Calu3 (cell line): ENCODE measurements around the gene LYPD4. TPM values are rescaled to one million over a fixed set of nuclear protein-coding genes. Genes with fewer than 3 reads are reported as not detected.
A peak's percentile ranks its signal among the peaks of the same experiment; 100 is the strongest.

Experiments
- BruUV-seq: library from RNA; stranded (reverse); fragments of 400-500 nt; replicated peaks from 2 replicates; lab custom pipeline; 2021; lab: Mats Ljungman, UMichigan
- CTCF ChIA-PET: fragments of 300-600 bp; sonication (Branson Sonifier 250); formaldehyde crosslinking; loops from one replicate; lab custom pipeline; 2022; ENCODE audit warnings: antibody characterized with exemption; lab: Charles Lee
- DNase-seq: peaks from one replicate; pipeline ENCODE4 v3.0.0; 2022
- H3K27ac Mint-ChIP-seq: one replicate; pipeline ENCODE4 v1.8.0; 2022; ENCODE audit warnings: mixed read lengths; ENCODE audit not compliant: unreplicated experiment
- H3K27me3 Mint-ChIP-seq: one replicate; pipeline ENCODE4 v1.8.0; 2022; ENCODE audit warnings: mixed read lengths; ENCODE audit not compliant: unreplicated experiment
- H3K36me3 Mint-ChIP-seq: one replicate; pipeline ENCODE4 v1.8.0; 2022; ENCODE audit warnings: mild to moderate bottlenecking, moderate library complexity, mixed read lengths; ENCODE audit not compliant: insufficient read depth, unreplicated experiment
- H3K4me1 Mint-ChIP-seq: one replicate; pipeline ENCODE4 v1.8.0; 2022; ENCODE audit warnings: mild to moderate bottlenecking, low read depth, mixed read lengths; ENCODE audit not compliant: unreplicated experiment
- H3K4me3 Mint-ChIP-seq: one replicate; pipeline ENCODE4 v1.8.0; 2022; ENCODE audit warnings: mild to moderate bottlenecking, low read depth, moderate library complexity, mixed read lengths; ENCODE audit not compliant: unreplicated experiment
- H3K9me3 Mint-ChIP-seq: one replicate; pipeline ENCODE4 v1.8.0; 2022; ENCODE audit warnings: low read depth, mixed read lengths; ENCODE audit not compliant: unreplicated experiment
- intact Hi-C: fragments of 100-400 bp; cut with micrococcal nuclease; formaldehyde crosslinking; loops from one replicate; pipeline ENCODE4 v1.10.0; 2022; ENCODE audit not compliant: unreplicated experiment
- total RNA-seq: library from RNA; stranded (reverse); gene quantifications from 2 replicates; pipeline ENCODE4 v1.2.3, GENCODE V29; 2022
- TF ChIP-seq, protein P1 (sequence below): fragments of 200-600 bp; IDR thresholded peaks from one replicate; pipeline ENCODE4 v1.8.0; 2022; ENCODE audit warnings: antibody characterized with exemption; ENCODE audit not compliant: unreplicated experiment

LYPD4 gene
- total RNA-seq, 1 experiment from 2014 or later = not detected

DNA sequence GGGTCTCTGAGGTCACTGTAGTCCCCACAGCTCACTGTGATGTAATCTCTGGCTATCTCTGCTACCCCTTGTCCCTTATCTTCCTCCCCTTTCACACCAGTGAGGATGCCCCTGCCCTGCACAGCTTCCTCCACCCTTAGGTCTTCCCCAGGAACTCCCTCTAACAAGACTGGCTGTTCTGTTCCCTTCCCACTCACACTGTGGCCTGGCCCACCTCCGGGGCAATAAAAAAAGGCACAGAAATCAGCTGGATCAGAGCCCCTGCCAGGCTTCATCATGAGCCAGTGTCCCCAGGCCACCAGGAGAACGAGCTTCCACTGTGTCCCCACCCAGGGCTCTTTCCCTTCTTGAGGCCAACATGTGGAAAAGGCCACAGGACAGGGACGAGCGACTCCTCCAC lies 43.5 kb downstream of the LYPD4 start:
- TF ChIP-seq, protein P1, sequence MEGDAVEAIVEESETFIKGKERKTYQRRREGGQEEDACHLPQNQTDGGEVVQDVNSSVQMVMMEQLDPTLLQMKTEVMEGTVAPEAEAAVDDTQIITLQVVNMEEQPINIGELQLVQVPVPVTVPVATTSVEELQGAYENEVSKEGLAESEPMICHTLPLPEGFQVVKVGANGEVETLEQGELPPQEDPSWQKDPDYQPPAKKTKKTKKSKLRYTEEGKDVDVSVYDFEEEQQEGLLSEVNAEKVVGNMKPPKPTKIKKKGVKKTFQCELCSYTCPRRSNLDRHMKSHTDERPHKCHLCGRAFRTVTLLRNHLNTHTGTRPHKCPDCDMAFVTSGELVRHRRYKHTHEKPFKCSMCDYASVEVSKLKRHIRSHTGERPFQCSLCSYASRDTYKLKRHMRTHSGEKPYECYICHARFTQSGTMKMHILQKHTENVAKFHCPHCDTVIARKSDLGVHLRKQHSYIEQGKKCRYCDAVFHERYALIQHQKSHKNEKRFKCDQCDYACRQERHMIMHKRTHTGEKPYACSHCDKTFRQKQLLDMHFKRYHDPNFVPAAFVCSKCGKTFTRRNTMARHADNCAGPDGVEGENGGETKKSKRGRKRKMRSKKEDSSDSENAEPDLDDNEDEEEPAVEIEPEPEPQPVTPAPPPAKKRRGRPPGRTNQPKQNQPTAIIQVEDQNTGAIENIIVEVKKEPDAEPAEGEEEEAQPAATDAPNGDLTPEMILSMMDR = no peak
- CTCF ChIA-PET = interaction anchor here (1.6 kb wide), 1 partner anchor 20 kb away, joined by 4 read pairs; no protein-coding TSS in a partner anchor
- Mint-ChIP-seq H3K27ac (no peak overlapping the region), H3K4me1 (peaks cover 11% of the 10 kb centered on the region), H3K36me3 (no peaks in the 10 kb centered on the region), H3K9me3 (no peaks in the 10 kb centered on the region), H3K27me3 (peaks cover 52% of the 10 kb centered on the region), H3K4me3 (no peak overlapping the region)
- BruUV-seq = no TSS peak
- DNase-seq = no peak
- intact Hi-C loops = no loop called here

DNA sequence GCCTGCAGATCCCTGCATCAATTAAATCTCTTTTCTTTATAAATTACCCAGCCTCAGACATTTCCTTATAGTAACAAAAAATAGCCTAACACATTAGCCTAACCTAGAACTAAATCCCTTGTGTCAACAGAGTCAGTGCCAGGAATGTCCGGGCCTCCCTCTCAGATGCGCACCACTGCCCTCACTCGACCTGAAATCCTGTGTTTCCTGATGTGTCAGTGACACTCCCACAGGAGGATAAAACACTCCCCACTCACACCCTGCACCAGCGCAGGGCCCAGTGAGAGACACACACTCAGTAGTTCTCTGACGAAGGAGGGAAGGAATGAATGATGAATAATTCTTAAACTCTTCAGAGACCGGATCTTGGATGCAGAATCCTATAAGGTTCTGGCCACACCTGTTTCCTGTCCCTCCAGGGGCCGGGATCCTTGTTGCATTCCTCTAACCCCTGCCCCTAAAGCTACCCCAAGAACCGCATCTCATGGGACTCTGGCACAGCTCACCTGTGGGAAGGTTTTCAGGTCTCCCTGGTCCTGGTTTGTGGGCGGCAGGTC lies 45.0 kb downstream of the LYPD4 start:
- Mint-ChIP-seq H3K4me1 (peaks cover 19% of the 10 kb centered on the region), H3K27me3 (peaks cover 52% of the 10 kb centered on the region), H3K27ac (peak overlapping the region; percentile 72), H3K36me3 (no peaks in the 10 kb centered on the region), H3K4me3 (no peak overlapping the region), H3K9me3 (no peaks in the 10 kb centered on the region)
- CTCF ChIA-PET = no interaction called here
- no TSS peak for BruUV-seq
- intact Hi-C loops = loop anchor here (10.0 kb wide), 1 partner anchor 155 kb away; the partner anchor contains the start of gene RABAC1
- peak; percentile 60 for DNase-seq
- TF ChIP-seq, protein P1 = no peak

DNA sequence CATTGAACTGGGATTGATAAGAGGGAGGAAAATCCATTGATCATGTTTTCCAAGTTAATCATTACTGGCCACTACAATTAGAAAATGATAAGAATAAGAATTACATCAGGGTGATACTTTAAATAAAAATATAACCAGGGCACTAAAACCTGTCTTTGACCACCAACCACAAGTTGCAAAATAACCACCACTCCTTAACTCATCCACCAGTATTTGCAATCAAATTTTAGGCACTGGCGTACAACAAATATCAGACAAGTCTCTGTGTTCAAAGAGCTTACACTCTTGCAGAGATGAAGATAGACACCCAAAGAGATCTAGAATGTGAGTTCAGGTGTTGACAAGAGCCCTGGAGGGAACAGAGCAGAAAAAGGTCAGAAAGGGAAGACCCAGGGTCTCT lies 47.6 kb downstream of the LYPD4 start:
- TF ChIP-seq, protein P1 = no peak
- no TSS peak for BruUV-seq
- intact Hi-C loops = loop anchor here (10.0 kb wide), 1 partner anchor 158 kb away; the partner anchor contains the start of gene RABAC1
- no peak for DNase-seq
- H3K27me3 Mint-ChIP-seq = peaks cover 31% of the 10 kb centered on the region
- H3K9me3 Mint-ChIP-seq = no peaks in the 10 kb centered on the region
- H3K27ac Mint-ChIP-seq = no peak overlapping the region
- H3K36me3 Mint-ChIP-seq = no peaks in the 10 kb centered on the region
- H3K4me1 Mint-ChIP-seq = peaks cover 34% of the 10 kb centered on the region
- CTCF ChIA-PET = no interaction called here
- no peak overlapping the region for H3K4me3 Mint-ChIP-seq

DNA sequence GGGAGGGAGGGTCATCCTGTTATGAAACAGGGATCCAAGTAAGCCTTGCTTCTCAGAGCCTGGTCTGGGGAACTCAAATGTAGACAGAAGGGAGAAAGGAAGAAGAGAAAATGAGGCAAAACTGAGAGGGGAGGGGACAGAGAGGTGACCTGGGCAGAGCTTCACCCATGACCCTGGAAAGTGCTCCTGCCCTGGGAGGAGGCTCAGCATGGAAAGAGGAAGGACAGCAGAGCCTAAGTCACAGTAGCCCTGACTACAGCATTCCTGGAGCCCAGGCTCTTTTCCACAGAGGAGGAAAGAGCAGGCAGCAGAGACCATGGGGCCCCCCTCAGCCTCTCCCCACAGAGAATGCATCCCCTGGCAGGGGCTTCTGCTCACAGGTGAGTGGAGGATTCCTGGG lies 48.1 kb downstream of the LYPD4 start, which contains the start of gene CEACAM3:
Gene CEACAM3, plus strand, starts transcription at position 226 of the 400 bp plus-strand sequence. Its CDS starts 91 bp downstream, at position 317.
- no TSS peak for BruUV-seq
- Mint-ChIP-seq H3K4me1 (peaks cover 37% of the 10 kb centered on the region), H3K27ac (no peak within 1 kb of the TSS), H3K4me3 (no peak within 1 kb of the TSS), H3K9me3 (no peaks in the 10 kb centered on the region), H3K27me3 (peaks cover 31% of the 10 kb centered on the region), H3K36me3 (no peaks in the 10 kb centered on the region)
- DNase-seq = no peak
- intact Hi-C loops = loop anchor here (10.0 kb wide), 1 partner anchor 158 kb away; the partner anchor contains the start of gene RABAC1
- TF ChIP-seq, protein P1 = no peak
- CTCF ChIA-PET = interaction anchor here (5.5 kb wide), 1 partner anchor 42 kb away, joined by 50 read pairs; the partner anchor contains the start of gene CEACAM6
